K562 (cell line): ENCODE measurements around the gene PPP1R16B. TPM values are rescaled to one million over a fixed set of nuclear protein-coding genes. Genes with fewer than 3 reads are reported as not detected.

Experiments
- ARID1B ChIP-seq: fragments of 450-650 bp; IDR thresholded peaks from 2 replicates; pipeline ENCODE4 v1.6.1; 2016; ENCODE audit warnings: antibody characterized with exemption, mild to moderate bottlenecking, inconsistent platforms
- CREB5 ChIP-seq: fragments of 250-450 bp; sonication (Bioruptor Pico); IDR thresholded peaks from 2 replicates; pipeline ENCODE4 v1.5.0; 2020; ENCODE audit warnings: mild to moderate bottlenecking
- CXXC5 ChIP-seq: fragments of 250-450 bp; sonication (Bioruptor Pico); IDR thresholded peaks from 2 replicates; pipeline ENCODE4 v1.8.0; 2022; ENCODE audit warnings: inconsistent platforms, mild to moderate bottlenecking, moderate library complexity
- EP400 ChIP-seq: fragments of 450-650 bp; IDR thresholded peaks from 2 replicates; pipeline ENCODE4 v1.6.1; 2017; ENCODE audit warnings: antibody characterized with exemption, mild to moderate bottlenecking, moderate library complexity
- ESRRB ChIP-seq: fragments of 250-450 bp; sonication (Bioruptor Pico); IDR thresholded peaks from 2 replicates; pipeline ENCODE4 v1.5.0; 2020; ENCODE audit warnings: mild to moderate bottlenecking, moderate library complexity, borderline replicate concordance
- KLF16 ChIP-seq: IDR thresholded peaks from 2 replicates; pipeline ENCODE4 v1.6.1; 2016; ENCODE audit warnings: antibody characterized with exemption
- MAX ChIP-seq: sonication (generic); formaldehyde crosslinking; IDR thresholded peaks from 2 replicates; pipeline ENCODE4 v1.9.0; 2022; ENCODE audit warnings: mild to moderate bottlenecking, missing genetic modification reagents
- PTRF ChIP-seq: fragments of 450-650 bp; IDR thresholded peaks from 2 replicates; pipeline ENCODE4 v1.6.1; 2016; ENCODE audit warnings: mild to moderate bottlenecking, missing genetic modification characterization, missing compliant biosample characterization
- RBM34 ChIP-seq: fragments of 200-400 bp; formaldehyde crosslinking; IDR thresholded peaks from 2 replicates; pipeline ENCODE4 v1.6.1; 2018; ENCODE audit warnings: low read length, borderline replicate concordance; ENCODE audit not compliant: insufficient read depth
- SP2 ChIP-seq: IDR thresholded peaks from 2 replicates; pipeline ENCODE4 v1.6.1; 2011; ENCODE audit warnings: mild to moderate bottlenecking, low read depth, low read length, moderate library complexity; ENCODE audit not compliant: poor library complexity, severe bottlenecking; ENCODE audit errors: extremely low read depth
- SRSF7 ChIP-seq: fragments of 200-400 bp; formaldehyde crosslinking; optimal IDR thresholded peaks from 2 replicates; pipeline ENCODE3; 2017; ENCODE audit warnings: mild to moderate bottlenecking, low read depth, low read length
- STAT5A ChIP-seq: IDR thresholded peaks from 2 replicates; pipeline ENCODE4 v1.6.1; 2012; ENCODE audit warnings: low read length, inconsistent platforms, borderline replicate concordance
- TBL1XR1 ChIP-seq, 2 experiments: IDR thresholded peaks; 2 replicates each; pipeline ENCODE4 v1.6.1; 2012; ENCODE audit warnings: improper control_type of control experiment in 2 of 2, low read length in 2 of 2, mild to moderate bottlenecking in 1 of 2
- ZFP1 ChIP-seq: fragments of 450-650 bp; formaldehyde crosslinking; IDR thresholded peaks from 2 replicates; pipeline ENCODE4 v1.4.0; 2020; ENCODE audit warnings: mild to moderate bottlenecking, mixed read lengths
- ZKSCAN1 ChIP-seq: fragments of 150-350 bp; IDR thresholded peaks from 2 replicates; pipeline ENCODE4 v1.6.1; 2016; ENCODE audit warnings: low read depth, low read length
- ZNF431 ChIP-seq: sonication (generic); formaldehyde crosslinking; IDR thresholded peaks from 2 replicates; pipeline ENCODE4 v1.8.0; 2022; ENCODE audit warnings: mild to moderate bottlenecking, missing genetic modification reagents
- ZNF695 ChIP-seq: fragments of 450-650 bp; formaldehyde crosslinking; IDR thresholded peaks from 2 replicates; pipeline ENCODE4 v1.4.0; 2020; ENCODE audit warnings: mild to moderate bottlenecking, moderate library complexity
- polyA plus RNA-seq, 8 experiments: library from polyadenylated mRNA; depleted of rRNA in 4 of 8; stranded (reverse) in 5 of 8; unstranded in 3 of 8; fragments of >200 nt; fragmentation: Nextera tagmentation in 2 of 8; fragmentation: Illumina TruSeq in 1 of 8; extraction: Ambion mirVana in 2 of 8; extraction: Trizol in 1 of 8; gene quantifications; 2 replicates each; pipeline versions ENCODE4 v1.2.1 to v1.2.3, GENCODE V29; 2011 to 2014; ENCODE audit warnings: inconsistent platforms in 1 of 8, missing spikeins in 1 of 8
- total RNA-seq, 7 experiments: library from RNA; depleted of rRNA in 6 of 7; stranded (reverse); fragments of >200 nt in 6 of 7; fragmentation: Illumina TruSeq in 2 of 7; extraction: Trizol in 2 of 7; gene quantifications; 2 replicates each; pipeline versions ENCODE4 v1.2.1 to v1.2.3, GENCODE V29; 2011 to 2021; ENCODE audit warnings: low replicate concordance in 1 of 7
- TF ChIP-seq, protein P1 (sequence below): fragments of 150-350 bp; IDR thresholded peaks from 2 replicates; pipeline ENCODE4 v1.6.1; 2014; ENCODE audit warnings: low read depth, mild to moderate bottlenecking, low read length, borderline replicate concordance
- TF ChIP-seq, protein P2 (sequence below): fragments of 450-650 bp; IDR thresholded peaks from 2 replicates; pipeline ENCODE4 v1.6.1; 2016; ENCODE audit warnings: mild to moderate bottlenecking

The PPP1R16B gene
- total and polyA plus RNA-seq, 9 of the 15 experiments (the other 6 are each of a cell fraction or from before 2014, with no cell fraction given): 1.5 to 11.5 (median 6.8) TPM

DNA sequence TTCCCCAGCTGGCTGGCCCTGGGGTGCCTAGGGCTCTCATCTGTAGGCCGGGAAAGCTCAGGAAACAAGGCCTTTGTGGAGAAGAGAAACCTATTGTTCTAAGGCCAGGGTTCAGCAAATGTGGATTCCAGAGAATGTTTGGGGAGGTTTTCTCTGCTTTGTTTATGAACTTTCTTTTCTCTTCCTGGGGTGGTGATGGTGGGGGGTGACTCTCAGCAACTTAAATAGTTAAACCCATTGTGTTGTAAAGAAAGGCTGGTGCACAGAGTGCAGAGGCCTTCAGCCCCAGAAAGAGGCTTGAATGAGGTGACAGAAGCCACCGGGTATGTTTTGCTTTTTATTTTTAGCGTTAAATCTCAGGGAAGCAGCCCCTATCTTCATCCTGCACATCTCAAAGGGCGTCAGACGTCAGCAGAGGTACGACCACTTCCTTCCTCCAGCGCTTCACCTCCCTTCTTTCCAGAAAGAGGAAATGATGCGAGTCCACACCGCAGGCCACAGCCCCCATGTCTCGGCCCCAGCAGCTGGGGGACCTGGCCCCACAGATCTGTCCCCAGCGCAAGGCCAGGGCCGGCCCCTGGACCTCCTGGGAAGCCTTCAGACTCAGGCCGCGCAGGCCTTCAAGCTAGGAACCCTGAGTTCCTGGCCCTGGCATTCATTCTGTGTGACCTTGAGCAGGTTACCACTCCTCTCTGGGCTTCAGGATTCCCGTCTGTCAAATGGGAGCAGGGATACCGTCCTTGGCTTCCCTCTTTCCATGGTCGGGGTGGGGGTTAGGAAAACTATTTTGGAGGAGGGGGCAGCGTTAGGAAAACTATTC lies 605 bp upstream of the PPP1R16B start (continued):
- TF ChIP-seq, protein P1, sequence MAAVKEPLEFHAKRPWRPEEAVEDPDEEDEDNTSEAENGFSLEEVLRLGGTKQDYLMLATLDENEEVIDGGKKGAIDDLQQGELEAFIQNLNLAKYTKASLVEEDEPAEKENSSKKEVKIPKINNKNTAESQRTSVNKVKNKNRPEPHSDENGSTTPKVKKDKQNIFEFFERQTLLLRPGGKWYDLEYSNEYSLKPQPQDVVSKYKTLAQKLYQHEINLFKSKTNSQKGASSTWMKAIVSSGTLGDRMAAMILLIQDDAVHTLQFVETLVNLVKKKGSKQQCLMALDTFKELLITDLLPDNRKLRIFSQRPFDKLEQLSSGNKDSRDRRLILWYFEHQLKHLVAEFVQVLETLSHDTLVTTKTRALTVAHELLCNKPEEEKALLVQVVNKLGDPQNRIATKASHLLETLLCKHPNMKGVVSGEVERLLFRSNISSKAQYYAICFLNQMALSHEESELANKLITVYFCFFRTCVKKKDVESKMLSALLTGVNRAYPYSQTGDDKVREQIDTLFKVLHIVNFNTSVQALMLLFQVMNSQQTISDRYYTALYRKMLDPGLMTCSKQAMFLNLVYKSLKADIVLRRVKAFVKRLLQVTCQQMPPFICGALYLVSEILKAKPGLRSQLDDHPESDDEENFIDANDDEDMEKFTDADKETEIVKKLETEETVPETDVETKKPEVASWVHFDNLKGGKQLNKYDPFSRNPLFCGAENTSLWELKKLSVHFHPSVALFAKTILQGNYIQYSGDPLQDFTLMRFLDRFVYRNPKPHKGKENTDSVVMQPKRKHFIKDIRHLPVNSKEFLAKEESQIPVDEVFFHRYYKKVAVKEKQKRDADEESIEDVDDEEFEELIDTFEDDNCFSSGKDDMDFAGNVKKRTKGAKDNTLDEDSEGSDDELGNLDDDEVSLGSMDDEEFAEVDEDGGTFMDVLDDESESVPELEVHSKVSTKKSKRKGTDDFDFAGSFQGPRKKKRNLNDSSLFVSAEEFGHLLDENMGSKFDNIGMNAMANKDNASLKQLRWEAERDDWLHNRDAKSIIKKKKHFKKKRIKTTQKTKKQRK: no peak
- TF ChIP-seq CXXC5 (no peak), KLF16 (peak; percentile 91), ZKSCAN1 (no peak), CREB5 (CRISPR knock-in tag) (no peak), ZNF431 (CRISPR knock-in tag) (no peak), ESRRB (CRISPR knock-in tag) (no peak), MAX (CRISPR knock-in tag) (peak; percentile 68), PTRF (no peak), SP2 (no peak), STAT5A (peak; percentile 71; the same call in 1 of the 2 replicates), ARID1B (peak; percentile 73), RBM34 (no peak), EP400 (no peak), ZFP1 (CRISPR knock-in tag) (no peak), ZNF695 (CRISPR knock-in tag) (no peak), SRSF7 (no peak), TBL1XR1 (IDR thresholded peaks at IDR 0.05; ENCODE audit: low read length in 2 of 2) (peak in 1 of 2 experiments; percentile 64; a peak in 2 of 4 replicates)
- TF ChIP-seq, protein P2, sequence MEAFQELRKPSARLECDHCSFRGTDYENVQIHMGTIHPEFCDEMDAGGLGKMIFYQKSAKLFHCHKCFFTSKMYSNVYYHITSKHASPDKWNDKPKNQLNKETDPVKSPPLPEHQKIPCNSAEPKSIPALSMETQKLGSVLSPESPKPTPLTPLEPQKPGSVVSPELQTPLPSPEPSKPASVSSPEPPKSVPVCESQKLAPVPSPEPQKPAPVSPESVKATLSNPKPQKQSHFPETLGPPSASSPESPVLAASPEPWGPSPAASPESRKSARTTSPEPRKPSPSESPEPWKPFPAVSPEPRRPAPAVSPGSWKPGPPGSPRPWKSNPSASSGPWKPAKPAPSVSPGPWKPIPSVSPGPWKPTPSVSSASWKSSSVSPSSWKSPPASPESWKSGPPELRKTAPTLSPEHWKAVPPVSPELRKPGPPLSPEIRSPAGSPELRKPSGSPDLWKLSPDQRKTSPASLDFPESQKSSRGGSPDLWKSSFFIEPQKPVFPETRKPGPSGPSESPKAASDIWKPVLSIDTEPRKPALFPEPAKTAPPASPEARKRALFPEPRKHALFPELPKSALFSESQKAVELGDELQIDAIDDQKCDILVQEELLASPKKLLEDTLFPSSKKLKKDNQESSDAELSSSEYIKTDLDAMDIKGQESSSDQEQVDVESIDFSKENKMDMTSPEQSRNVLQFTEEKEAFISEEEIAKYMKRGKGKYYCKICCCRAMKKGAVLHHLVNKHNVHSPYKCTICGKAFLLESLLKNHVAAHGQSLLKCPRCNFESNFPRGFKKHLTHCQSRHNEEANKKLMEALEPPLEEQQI: no peak
